HUDEP-2 (cell line): ENCODE data around the gene MYCBP2.
"Not testable (repeated sequence)": the region's sequence is repeated elsewhere in the genome, so short reads cannot be mapped to it uniquely, and the experiment has no call there.

ENCODE experiments used
- DNase-seq, 76 experiments: peaks; one replicate each; lab custom pipeline; 2025; ENCODE audit not compliant: unreplicated experiment in 76 of 76; lab: John Stamatoyannopoulos, UW

MYCBP2 gene

DNA sequence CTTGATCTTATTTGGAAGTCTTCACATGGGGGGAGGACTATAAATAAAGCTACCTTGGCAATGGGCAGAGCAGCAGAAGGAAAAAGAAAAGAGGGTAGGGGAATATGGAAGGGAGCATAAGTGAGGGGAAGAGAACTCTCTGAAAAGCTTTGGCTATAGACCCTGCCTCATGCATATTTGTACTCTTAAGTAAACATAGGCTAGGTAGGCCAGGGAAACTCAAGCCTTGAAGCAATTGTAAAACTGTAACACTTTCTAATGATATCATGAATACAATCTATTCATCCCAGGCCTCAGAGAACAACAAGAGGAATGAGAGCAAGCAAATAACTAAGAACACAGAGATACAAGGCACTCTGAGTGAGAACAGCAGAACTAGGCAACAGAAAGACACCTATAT is 20.4 kb downstream of the MYCBP2 start:
- no peak for DNase-seq

DNA sequence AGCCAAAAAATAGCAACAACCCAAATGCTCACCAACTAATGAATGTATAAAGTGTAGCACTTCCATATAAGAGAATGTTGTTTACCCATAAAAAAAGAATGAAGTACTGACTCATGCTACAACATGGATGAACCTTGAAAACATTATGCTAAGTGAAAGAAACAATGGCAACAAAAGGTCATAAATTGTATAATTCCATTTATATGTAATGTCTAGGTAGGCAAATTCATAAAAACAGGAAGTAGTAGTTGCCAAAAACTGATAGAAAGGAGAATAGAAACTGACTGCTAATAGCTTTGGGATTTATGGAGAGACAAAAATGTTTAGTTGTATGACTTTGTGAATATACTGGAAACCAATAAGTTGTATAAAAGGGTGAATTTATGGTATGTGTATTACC is 21.6 kb downstream of the MYCBP2 start:
- no peak for DNase-seq

DNA sequence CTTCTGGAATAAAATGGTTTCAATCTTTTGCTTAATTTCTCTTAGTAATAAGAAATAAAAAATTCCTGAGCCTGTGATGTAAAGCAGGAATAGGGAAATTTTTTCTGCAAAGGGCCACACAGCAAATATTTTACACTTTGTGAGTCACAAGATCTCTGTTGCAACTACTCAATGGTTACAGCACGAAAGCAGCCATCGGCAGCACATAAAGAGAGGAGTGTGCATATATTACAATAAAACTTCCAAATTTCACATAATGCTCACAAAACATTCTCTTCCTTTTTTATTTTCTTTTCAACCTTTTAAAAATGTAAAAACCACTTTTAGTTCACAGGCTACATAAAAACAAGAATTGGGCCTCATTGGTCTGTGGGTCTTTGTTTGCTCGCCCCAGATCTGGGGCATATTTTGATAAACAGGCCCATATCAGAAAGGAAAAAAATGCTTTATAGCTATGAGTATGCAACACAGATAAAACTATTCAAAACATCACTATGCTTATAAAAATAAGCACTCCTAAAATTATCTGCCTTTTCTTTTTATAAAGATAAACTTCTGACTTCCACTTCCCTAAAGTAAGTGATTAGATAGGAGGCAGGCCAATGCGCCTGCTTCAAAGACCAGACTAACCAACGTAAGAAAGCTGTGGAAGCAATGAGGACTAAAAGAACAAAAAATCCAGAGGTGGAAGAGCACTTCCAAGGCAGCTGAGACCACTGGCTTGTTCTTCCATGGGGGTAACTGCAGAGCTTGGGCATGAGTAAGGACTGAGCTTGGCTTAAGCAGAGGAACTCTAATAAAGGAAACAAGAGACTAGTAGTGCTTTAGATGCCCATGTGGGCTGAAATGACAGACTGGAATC is 26.5 kb downstream of the MYCBP2 start:
- DNase-seq = peak in 8 of 76 experiments; percentile 1 to 19 (median 7)

DNA sequence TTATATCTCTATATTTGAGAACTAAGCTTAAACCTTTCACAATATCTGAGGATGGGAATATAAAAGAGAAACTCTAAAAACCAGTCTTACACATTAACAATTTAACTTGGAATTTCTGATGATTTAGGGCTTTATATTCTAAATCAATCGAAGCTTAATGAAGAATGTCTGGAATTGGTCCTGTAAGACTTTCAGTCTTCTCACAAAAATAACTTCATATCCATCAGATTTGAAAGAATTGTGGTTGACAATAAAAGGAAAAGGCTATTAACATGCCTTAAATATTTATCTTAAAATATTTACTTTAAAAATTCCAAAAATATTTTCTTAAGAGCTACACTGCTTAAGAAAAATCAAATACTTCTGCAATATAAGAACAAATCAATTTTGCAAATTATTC is 27.3 kb downstream of the MYCBP2 start:
- DNase-seq = no peak

DNA sequence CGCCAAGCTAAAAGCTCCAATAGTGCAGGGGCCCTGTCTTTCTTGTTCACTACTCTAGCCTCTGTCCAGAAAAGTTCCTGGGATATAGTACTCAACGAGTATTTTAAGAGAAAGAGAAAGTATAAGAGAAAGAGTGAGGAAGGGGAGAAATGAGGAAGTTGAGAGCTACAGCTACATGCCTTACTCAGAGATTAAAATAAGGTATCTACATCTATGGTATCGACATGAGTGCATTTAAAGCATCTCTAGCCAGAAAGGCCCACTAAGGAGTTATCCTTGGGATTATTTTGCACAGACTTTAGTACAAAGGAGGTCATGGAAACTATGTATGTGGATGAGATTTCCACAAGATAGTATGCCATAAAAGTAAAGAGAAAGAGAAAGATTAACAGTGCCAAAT is 28.5 kb downstream of the MYCBP2 start:
- no peak for DNase-seq

DNA sequence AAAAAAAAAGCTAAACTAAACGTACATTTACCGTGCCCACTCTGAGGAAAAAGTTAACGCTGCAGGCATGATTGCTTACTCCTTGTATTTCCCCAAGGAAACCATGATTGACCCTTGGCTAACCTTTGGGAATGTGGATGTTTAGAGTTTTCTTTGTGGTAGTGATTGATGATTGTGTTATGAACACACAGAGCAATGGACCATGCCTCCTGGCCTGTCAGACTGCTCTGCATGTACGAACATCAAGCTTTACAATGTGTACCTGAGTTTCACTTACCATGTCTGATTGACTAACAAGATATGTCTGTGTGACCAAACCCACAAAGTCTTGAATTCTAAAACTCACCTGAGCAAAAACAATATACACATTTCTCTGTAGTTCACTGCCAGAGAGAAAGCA is 35.1 kb downstream of the MYCBP2 start:
- no peak for DNase-seq

DNA sequence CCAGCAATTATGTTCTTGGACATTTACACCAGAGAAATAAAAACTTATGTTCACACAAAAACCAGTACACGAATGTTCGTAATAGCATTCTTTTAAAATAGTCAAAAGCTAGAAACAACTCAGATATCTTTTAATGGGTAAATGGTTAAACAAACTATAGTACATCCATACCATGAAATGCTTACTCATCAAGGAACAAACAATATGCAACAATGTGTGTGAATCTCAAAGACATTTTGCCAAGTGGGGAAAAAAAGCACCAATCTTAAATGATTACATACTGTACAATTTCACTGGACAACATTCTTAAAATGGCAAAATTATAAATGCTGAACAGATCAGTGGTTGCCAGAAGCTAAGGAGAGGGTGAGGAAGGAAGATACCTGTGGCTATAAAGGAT is 36.6 kb downstream of the MYCBP2 start:
- DNase-seq = no peak

DNA sequence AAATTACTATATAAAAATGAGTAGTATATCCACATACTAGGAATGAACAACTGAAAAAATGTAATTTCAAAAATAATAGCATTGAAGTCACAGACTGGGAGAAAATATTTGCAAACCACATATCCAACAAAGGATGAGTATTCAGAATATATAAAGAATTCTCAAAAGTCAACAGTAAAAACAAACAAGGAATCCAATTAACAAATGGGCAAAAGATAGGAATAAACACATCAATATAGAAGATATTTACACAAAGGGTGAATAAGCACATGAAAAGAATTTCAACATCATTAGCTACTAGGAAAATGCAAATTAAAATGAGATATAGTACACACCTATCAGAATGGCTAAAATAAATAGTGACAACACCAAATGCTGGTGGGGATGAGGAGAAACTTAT is 37.0 kb downstream of the MYCBP2 start:
- no peak for DNase-seq

DNA sequence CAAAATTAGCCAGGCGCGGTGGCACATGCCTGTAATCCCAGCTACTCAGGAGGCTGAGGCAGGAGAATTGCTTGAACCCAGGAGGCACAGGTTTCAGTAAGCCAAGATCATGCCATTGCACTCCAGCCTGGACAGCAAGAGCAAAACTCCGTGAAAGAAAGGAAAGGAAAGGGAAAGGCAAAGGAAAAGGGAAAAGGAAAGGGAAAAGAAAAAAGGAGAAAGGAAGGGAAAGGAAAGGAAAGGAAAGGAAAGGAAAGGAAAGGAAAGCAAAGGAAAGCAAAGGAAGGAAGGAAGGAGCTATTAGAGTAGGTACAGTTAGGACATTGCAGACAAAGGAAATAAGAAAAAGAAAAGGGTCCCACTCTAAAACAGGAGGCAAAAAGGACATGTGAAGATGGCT is 41.3 kb downstream of the MYCBP2 start:
- DNase-seq = not testable (repeated sequence)

DNA sequence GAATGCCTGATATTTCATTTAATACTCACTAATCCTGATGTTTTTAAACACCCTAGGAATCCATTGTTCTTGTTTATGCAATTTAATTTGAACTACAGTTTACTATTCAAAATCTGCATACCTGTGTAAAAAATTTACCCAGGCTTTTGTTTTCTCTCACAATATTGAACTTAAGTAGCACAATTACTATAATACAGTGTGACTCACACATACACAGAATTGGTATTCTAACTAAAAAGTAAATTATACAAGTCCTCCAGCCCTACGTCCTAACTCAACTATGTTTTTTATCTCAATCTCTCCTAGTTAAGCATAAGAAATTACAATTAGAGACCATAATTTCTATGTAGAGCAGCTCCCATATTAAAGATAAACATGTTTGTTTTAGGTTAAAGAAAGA is 41.8 kb downstream of the MYCBP2 start:
- no peak for DNase-seq

DNA sequence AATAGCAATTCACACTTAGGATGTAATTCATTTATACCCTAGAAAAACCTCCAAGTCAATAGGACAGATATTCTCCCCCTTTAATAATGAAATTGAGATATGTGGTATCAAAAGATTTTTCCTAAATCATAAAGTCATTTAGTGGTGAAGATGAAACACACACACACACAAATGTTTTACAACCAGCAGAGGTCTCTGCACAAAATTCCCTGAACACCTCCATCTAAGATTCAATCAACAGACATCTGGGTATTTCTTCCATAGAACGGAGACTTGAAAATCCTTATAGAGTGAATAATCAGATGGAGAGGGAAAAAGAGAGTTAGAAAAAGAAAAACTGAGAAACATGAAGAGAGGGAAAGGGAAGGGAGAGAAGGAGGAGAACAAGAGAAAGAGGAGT is 52.8 kb downstream of the MYCBP2 start:
- DNase-seq = no peak

DNA sequence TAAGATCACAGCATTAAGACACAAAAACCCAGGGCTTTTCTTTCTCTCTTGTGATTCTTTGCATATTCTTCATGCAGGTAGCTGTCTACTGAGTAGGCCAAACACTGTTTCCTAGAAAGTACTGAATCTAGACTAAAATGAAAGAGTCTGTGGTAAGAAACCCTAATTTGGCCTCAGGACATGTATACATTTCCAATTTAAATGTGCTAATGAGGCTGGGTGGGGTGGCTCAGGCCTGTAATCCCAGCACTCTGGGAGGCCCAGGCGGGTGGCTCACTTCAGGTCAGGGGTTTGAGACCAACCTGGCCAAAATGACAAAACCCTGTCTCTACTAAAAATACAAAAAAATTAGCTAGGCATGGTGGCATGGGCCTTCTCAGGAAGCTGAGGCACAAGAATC is 57.8 kb downstream of the MYCBP2 start:
- no peak for DNase-seq

DNA sequence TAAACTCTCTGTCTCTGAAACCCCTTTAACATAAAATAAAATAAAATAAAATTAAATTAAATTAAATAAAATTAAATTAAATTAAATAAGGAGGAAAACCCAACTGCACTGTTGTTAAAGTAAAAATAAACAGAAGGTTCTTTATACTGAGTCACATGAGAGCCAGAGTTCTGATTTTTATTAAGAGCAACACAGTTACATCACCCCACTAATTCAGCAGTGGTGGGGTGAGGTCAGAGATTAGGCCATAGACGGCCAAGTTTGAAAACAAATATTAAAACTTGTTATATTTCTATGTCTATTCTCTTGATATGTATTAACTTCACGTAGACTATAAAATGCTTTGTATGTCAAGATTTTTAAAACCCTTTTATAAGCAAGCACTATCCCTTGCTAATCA is 59.5 kb downstream of the MYCBP2 start:
- DNase-seq = no peak

DNA sequence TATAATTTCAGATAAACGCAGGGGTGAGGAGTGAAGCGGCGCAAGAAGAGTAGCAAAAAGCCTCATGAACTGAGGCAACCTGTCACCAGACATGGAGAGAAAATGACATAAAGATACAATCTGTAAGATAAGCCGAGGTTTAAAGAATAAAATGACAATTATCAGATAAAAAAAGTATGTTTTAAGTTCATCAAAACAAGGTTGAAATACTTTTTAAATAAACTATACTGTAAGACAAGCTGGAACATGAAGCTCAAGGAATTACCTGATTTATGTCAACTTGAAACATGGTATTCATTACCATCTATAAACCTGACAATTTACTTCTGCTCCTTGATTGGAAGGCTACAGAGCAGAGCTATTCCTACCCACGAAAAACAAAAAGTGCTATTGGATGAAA is 61.6 kb downstream of the MYCBP2 start:
- DNase-seq = no peak

DNA sequence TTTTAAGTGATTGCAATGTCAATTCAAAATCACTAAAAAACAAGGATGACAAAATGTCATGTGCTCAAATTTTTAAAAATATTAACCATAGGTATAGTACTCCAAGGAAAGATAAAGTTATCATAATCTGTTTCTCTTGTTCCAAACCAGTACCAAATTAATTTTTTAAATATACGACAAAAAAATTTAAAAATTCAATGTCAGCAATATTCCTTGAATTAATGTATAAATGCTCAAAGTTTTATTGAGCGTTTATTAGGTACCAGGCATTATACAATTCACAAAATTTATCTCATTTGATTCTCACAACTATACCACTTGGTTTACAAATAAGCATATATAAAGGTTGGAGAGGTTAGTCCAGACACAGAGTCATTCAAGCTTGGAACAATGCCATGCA is 64.7 kb downstream of the MYCBP2 start:
- no peak for DNase-seq

DNA sequence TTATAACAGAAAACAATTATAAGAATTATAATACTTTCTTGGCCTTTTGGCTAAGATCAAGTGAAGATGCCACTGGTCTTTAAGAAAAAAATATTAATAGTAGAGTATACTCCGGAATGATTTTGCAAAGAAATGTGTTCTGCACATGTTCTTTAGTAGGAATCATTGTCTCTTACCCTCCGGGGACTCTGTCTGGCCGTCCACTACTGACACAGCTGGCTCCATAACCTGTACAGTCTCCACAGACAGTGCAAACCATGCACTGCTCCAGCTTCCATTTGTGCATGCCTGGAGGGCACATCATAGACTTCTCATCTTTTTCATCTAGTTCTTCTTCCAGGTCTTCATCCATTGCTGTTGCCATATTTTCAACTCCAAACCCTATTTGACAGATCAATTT is 75.9 kb downstream of the MYCBP2 start:
- no peak for DNase-seq

DNA sequence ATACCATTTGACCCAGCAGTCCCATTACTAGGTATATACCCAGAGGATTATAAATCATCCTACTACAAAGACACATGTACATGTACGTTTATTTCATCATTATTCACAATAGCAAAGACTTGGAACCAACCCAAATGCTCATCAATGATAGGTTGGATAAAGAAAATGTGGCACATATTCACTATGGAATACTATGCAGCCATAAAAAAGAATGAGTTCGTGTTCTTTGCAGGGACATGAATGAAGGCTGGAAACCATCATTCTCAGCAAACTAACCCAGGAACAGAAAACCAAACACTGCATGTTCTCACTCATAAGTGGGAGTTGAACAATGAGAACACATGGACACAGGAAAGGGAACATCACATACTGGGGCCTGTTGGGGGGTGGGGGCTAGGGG is 81.7 kb downstream of the MYCBP2 start:
- not testable (repeated sequence) for DNase-seq

DNA sequence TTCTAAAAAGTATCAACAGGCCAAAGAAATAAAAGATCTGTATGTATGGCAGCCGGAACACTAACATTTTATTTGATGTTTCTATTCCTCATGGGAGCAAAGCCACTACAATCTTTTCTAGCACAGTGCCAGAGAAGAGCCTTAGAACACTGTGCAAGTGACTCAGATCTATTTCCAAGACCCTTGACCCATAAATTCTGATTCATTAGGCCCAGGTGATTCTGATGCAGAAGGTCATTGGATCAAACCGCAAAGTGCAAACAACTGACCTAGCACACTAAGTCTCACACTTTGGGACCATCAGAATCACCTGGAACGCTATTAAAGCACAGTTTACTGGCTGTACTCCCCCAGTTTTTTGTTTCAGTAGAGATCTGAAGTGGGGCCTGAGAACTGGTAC is 87.6 kb downstream of the MYCBP2 start:
- DNase-seq = no peak

DNA sequence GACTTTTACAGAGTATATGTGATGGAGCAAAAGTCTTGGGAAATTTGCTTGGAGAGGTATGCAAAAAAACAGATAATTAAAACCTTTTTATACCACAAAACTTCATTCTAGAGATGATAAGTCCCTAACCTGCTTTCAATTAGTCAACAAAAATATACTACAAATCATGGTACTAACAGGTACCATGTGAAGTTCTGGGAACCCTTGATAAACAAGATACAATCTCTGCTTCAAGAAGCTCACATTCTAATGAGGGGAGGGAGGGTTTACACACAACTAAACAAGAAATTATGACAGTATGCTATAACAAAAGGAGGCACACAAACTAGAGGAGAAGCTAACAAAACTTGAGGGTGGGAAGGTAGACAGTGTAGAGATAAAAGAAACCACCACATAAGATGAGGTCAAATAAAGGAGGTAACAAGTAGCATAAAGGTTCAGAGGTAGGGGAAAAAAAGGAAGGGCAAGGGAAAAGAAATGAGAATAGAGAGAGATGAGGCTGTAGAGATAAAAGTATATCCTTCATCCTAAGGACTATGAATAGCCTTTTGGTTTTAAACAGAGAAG is 91.4 kb downstream of the MYCBP2 start:
- peak in 13 of 76 experiments; percentile 1 to 49 (median 12) for DNase-seq

DNA sequence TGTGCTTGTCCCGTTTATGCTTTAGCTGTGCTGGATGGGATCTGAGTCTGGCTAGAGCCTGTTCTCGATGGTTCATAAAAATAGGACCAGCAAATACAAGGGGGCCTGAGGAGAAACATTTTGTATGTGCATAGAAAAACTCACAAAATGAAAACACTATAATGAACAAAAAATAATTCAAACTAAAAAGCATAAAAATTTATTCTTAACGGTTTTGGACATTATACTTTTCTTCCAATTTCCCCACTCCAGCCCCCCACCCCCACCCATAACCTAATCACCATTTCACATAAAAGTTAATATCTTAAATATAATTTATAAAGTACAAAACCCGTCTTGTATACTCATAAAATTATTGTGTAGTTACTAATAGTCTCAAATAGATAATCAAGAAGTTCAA is 93.7 kb downstream of the MYCBP2 start:
- DNase-seq = no peak

DNA sequence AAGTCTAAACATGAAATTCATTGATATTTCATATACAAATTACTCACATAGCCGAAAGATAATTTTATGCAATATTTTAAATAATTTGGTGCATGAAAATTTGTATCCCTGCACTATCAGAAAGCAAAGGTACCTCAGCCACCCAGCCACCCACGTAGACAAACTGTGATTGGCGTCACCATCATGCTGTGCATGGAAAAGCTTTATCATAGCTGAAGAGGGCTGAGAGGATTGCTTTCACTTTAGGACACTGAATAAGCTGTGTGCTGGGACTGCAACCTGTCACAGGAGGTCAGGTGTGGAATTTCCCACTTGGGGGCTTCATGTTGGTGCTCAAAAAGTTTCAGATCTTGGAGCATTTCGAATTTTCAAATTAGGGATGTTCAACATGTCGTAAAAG is 96.3 kb downstream of the MYCBP2 start:
- no peak for DNase-seq

DNA sequence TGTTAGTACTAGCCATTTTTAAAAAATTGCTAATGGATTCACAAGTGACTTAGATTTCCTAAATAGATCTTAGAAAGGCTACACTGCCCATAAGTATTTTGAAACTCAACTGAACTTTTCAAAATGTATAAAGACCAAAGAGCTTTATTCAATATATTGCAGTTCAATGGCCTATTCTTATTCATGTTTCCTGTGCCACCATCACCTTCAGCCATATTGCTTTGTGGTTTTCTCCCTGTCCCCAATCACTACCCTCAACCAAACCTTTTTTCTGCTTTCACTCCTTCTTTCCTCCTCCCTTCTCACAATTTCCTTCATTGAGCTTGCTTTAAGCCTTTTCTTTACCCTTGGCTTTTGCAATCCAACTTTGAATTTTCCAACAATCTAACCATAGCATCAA is 100.9 kb downstream of the MYCBP2 start:
- DNase-seq = no peak

DNA sequence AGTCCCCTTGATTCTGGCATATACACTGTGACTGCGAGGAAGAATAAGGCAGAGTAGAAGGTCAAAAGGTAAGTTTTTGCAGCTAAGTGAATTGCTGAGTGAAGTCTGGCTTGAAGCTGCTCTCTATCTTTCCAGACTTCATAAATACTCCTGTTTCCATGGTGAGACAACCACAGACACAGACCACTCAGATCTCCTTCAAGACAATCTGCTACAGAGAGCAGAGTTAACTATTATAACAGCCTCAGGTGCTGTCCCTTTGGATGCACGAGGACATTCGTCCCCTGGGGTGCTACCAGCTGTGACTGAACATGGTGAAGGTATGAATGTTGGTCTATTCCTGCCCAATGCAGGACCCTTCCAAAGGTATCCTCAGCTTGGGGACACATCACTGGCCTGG is 104.0 kb downstream of the MYCBP2 start:
- DNase-seq = no peak
